K562 (cell line): Measurements from ENCODE around the gene PPARD. TPM values are rescaled to one million over a fixed set of nuclear protein-coding genes. Genes with fewer than 3 reads are reported as not detected.
A peak's percentile ranks its signal among the peaks of the same experiment; 100 is the strongest.

Experiments
- ATAC-seq: fragments of 200-7000 bp; cut with Tn5 transposase; 3 replicates; pipeline ENCODE4 v1.9.1; 2020; ENCODE audit warnings: moderate library complexity
- BruUV-seq: library from RNA; stranded (reverse); fragments of 400-500 nt; replicated peaks from 2 replicates; lab custom pipeline; 2021; lab: Mats Ljungman, UMichigan
- CTCF ChIA-PET: fragments of 300-600 bp; formaldehyde crosslinking; extraction: SDS; loops from one replicate; lab custom pipeline; 2021; ENCODE audit warnings: low intra/inter-chr PET ratio; lab: Yijun Ruan, JAX
- POLR2A ChIA-PET: fragments of 300-600, 350-650 bp; sonication (Branson Sonifier 250); formaldehyde crosslinking; extraction: SDS; loops from one replicate; lab custom pipeline; 2021; ENCODE audit warnings: antibody characterized with exemption, inconsistent platforms; lab: Yijun Ruan, JAX
- DNase-seq, 4 experiments: peaks; one replicate each; pipeline versions ENCODE4 v3.0.0 to v3.0.0-alpha.2; 2011 to 2018; ENCODE audit warnings: low spot score in 3 of 4, mixed read lengths in 3 of 4; ENCODE audit errors: extremely low read depth in 1 of 4
- FAIRE-seq: peaks from 2 replicates; lab custom pipeline; 2011; peaks lifted over from hg19 to GRCh38; lab: Jason Lieb, UNC
- H2AFZ ChIP-seq: 2 replicates; pipeline ENCODE4 v1.6.0; 2011; ENCODE audit warnings: low read depth, low read length, control low read depth, inconsistent platforms
- H3K27ac ChIP-seq: fragments of 200-600 bp; 3 replicates; pipeline ENCODE4 v1.8.0; 2011; ENCODE audit warnings: low read depth, mild to moderate bottlenecking, control low read depth, inconsistent platforms, low read length, moderate library complexity, mixed read lengths; ENCODE audit errors: extremely low read depth
- H3K27me3 ChIP-seq, 2 experiments: fragments of 300-600 bp in 1 of 2; 2 replicates in 1 of 2; 3 replicates in 1 of 2; pipeline versions ENCODE4 v1.6.0 to v1.8.0; 2011; ENCODE audit warnings: inconsistent platforms in 2 of 2, low read length in 2 of 2, mild to moderate bottlenecking in 1 of 2, mixed read lengths in 1 of 2, moderate library complexity in 1 of 2; ENCODE audit not compliant: control insufficient read depth in 2 of 2, insufficient read depth in 2 of 2
- H3K36me3 ChIP-seq: fragments of 300-600 bp; 3 replicates; pipeline ENCODE4 v1.8.0; 2011; ENCODE audit warnings: mild to moderate bottlenecking, low read length, inconsistent platforms; ENCODE audit not compliant: control insufficient read depth, insufficient read depth
- H3K4me1 ChIP-seq, 2 experiments: fragments of 200-600 bp in 1 of 2; replicated peaks in 1 of 2; 2 replicates in 1 of 2; 3 replicates in 1 of 2; pipeline versions ENCODE4 v1.5.1 to v1.8.0; 2011; ENCODE audit warnings: inconsistent platforms in 2 of 2, low read length in 2 of 2, mild to moderate bottlenecking in 1 of 2, mixed read lengths in 1 of 2, moderate library complexity in 1 of 2; ENCODE audit not compliant: control insufficient read depth in 2 of 2, insufficient read depth in 2 of 2
- H3K4me2 ChIP-seq: 2 replicates; pipeline ENCODE4 v1.6.1; 2011; ENCODE audit warnings: low read length, control low read depth, inconsistent platforms, mixed read lengths; ENCODE audit not compliant: insufficient read depth
- H3K4me3 ChIP-seq: fragments of 200-600 bp; sonication (generic), shearing (Covaris generic); 2 replicates; pipeline ENCODE4 v1.5.1; 2016; ENCODE audit warnings: control low read depth, inconsistent platforms
- H3K79me2 ChIP-seq: fragments of 200-600 bp; 3 replicates; pipeline ENCODE4 v1.8.0; 2011; ENCODE audit warnings: low read length, inconsistent platforms; ENCODE audit not compliant: control insufficient read depth, insufficient read depth
- H3K9ac ChIP-seq, 2 experiments: 2 replicates each; pipeline versions ENCODE4 v1.6.0 to v1.6.1; 2011; ENCODE audit warnings: low read depth in 2 of 2, low read length in 2 of 2, control low read depth in 1 of 2, inconsistent platforms in 1 of 2, mild to moderate bottlenecking in 1 of 2, mixed read lengths in 1 of 2; ENCODE audit not compliant: insufficient read depth in 1 of 2
- H3K9me1 ChIP-seq: one replicate; pipeline ENCODE4 v1.6.0; 2011; ENCODE audit warnings: inconsistent platforms, mild to moderate bottlenecking, low read length, moderate library complexity; ENCODE audit not compliant: control insufficient read depth, insufficient read depth
- H3K9me3 ChIP-seq: replicated peaks from 2 replicates; pipeline ENCODE4 v1.5.1; 2011; ENCODE audit warnings: low read depth, low read length, inconsistent platforms; ENCODE audit not compliant: control insufficient read depth, insufficient read depth
- H4K20me1 ChIP-seq: replicated peaks from 2 replicates; pipeline ENCODE4 v1.6.1; 2011; ENCODE audit warnings: low read length, inconsistent platforms, mixed read lengths; ENCODE audit not compliant: control insufficient read depth, insufficient read depth
- BRCA1 ChIP-seq, 2 experiments: fragments of 450-650 bp in 1 of 2; sonication (generic) in 1 of 2; formaldehyde crosslinking in 1 of 2; IDR thresholded peaks; 2 replicates each; pipeline versions ENCODE4 v1.5.0 to v1.6.1; 2017 to 2020; ENCODE audit warnings: mild to moderate bottlenecking in 1 of 2, missing genetic modification reagents in 1 of 2
- KAT8 ChIP-seq: fragments of 450-650 bp; IDR thresholded peaks from 2 replicates; pipeline ENCODE4 v1.6.1; 2016; ENCODE audit warnings: low read depth, mild to moderate bottlenecking
- TAF1 ChIP-seq: IDR thresholded peaks from 2 replicates; pipeline ENCODE4 v1.6.1; 2011; ENCODE audit warnings: mild to moderate bottlenecking, low read length, moderate library complexity; ENCODE audit not compliant: insufficient read depth, control insufficient read depth, severe bottlenecking; ENCODE audit errors: extremely low read depth
- TEAD2 ChIP-seq: fragments of 450-650 bp; IDR thresholded peaks from 2 replicates; pipeline ENCODE4 v1.6.1; 2016; ENCODE audit warnings: missing genetic modification characterization, control low read depth, missing compliant biosample characterization
- WGBS: fragments of 100-300 bp; shearing (Covaris generic); methylation state at CpG from one replicate; pipeline ENCODE4 v1.1.6; 2016; ENCODE audit warnings: low coverage, mixed read lengths; ENCODE audit not compliant: insufficient coverage; ENCODE audit errors: missing lambda C conversion rate; 5-methylcytosine and 5-hydroxymethylcytosine counted together
- in situ Hi-C: fragments of 300-500 bp; cut with MboI; formaldehyde crosslinking; loops from 4 replicates; pipeline ENCODE4 v1.15.0; 2018; ENCODE audit warnings: inconsistent platforms, mixed read lengths
- intact Hi-C: fragments of 100-400 bp; cut with micrococcal nuclease; formaldehyde crosslinking; loops from 2 replicates; pipeline ENCODE4 v1.14.2; 2022
- polyA plus RNA-seq, 8 experiments: library from polyadenylated mRNA; depleted of rRNA in 4 of 8; stranded (reverse) in 5 of 8; unstranded in 3 of 8; fragments of >200 nt; fragmentation: Nextera tagmentation in 2 of 8; fragmentation: Illumina TruSeq in 1 of 8; extraction: Ambion mirVana in 2 of 8; extraction: Trizol in 1 of 8; gene quantifications; 2 replicates each; pipeline versions ENCODE4 v1.2.1 to v1.2.3, GENCODE V29; 2011 to 2014; ENCODE audit warnings: inconsistent platforms in 1 of 8, missing spikeins in 1 of 8
- total RNA-seq, 7 experiments: library from RNA; depleted of rRNA in 6 of 7; stranded (reverse); fragments of >200 nt in 6 of 7; fragmentation: Illumina TruSeq in 2 of 7; extraction: Trizol in 2 of 7; gene quantifications; 2 replicates each; pipeline versions ENCODE4 v1.2.1 to v1.2.3, GENCODE V29; 2011 to 2021; ENCODE audit warnings: low replicate concordance in 1 of 7
- TF ChIP-seq, protein P1 (sequence below): sonication (generic); formaldehyde crosslinking; IDR thresholded peaks from 2 replicates; pipeline ENCODE4 v1.8.1; 2023; ENCODE audit warnings: mild to moderate bottlenecking, missing genetic modification reagents, moderate library complexity
- TF ChIP-seq, protein P2 (sequence below): fragments of 450-650 bp; IDR thresholded peaks from 2 replicates; pipeline ENCODE4 v1.6.1; 2016; ENCODE audit warnings: mild to moderate bottlenecking, moderate library complexity

The PPARD gene
- total and polyA plus RNA-seq, 9 of the 15 experiments (the other 6 are each of a cell fraction or from before 2014, with no cell fraction given): 0.14 to 13.2 (median 3.8) TPM

DNA sequence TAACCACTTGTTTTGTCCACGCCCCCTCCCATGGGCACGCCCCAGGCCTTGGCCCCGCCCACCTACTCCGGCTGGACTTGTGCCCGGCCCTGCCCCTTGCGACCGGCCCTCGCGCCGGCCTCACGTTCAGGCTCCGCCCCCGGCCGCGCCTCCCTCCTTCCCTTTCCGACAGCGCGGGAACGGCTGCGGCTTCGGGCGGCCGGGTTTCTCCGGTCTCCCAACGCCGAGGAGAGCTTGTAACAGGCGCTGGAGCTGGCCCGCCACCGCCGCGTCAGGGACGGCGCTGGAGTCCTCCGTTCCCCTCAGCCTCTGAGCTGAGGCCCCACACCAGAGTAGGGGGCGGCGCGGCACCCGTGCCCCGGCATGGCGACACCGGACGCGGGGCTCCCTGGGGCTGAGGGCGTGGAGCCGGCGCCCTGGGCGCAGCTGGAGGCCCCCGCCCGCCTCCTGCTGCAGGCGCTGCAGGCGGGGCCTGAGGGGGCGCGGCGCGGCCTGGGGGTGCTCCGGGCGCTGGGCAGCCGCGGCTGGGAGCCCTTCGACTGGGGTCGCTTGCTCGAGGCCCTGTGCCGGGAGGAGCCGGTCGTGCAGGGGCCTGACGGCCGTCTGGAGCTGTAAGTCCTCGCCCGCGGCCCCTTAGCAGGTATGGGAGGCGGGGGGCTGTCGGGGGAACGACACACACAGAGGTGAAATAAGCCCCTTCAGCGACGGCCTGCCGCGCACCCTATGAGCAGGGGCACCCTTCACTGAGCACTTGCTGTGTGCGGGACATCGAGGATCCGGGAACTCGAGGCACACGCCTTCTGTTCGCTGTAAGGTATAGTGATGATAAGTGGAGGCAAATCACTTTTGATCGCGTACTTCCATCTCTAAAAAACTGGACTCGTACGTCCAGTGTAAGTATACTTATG lies 110.1 kb downstream of the PPARD start, which contains the start of gene FANCE:
Gene FANCE (plus strand): TSS at position 156 of the 908 bp plus-strand sequence. CDS start 208 bp downstream, at position 364.
- H3K79me2 ChIP-seq: peaks cover 26% of the 10 kb centered on the region
- peak within 1 kb of the TSS; percentile 85 for H3K4me2 ChIP-seq
- ChIA-PET CTCF (interaction anchor here (0.7 to 1.9 kb wide), 3 partner anchors 110 to 1867 kb away, joined by 3 to 7 read pairs (median 3); partner anchors contain the start of gene PPARD), POLR2A (interaction anchor here (0.6 to 4.1 kb wide), 9 partner anchors 16 to 319 kb away, joined by 3 to 31 read pairs (median 3); partner anchors contain the start of genes PPARD and RPL10A)
- peaks cover 18 to 27% of the 10 kb centered on the region in 2 experiments for H3K4me1 ChIP-seq
- in situ Hi-C loops: loop anchor here (10.0 kb wide), 1 partner anchor 148 kb away; no protein-coding TSS in a partner anchor
- H3K9me3 ChIP-seq: no peaks in the 10 kb centered on the region
- BruUV-seq: no TSS peak
- H3K9ac ChIP-seq: peak within 1 kb of the TSS; percentile 55 to 96
- H3K27ac ChIP-seq: peak within 1 kb of the TSS; percentile 78
- peaks cover 28% of the 10 kb centered on the region; the same call in 2 of the 3 replicates for H3K36me3 ChIP-seq
- peak within 1 kb of the TSS; percentile 94 for H2AFZ ChIP-seq
- no peaks in the 10 kb centered on the region; the same call in 1 of the 2 replicates for H4K20me1 ChIP-seq
- H3K4me3 ChIP-seq: peak within 1 kb of the TSS; percentile 73
- no peaks in the 10 kb centered on the region for H3K9me1 ChIP-seq
- intact Hi-C loops: loop anchor here (1.0 kb wide), 1 partner anchor 16 kb away; the partner anchor contains the start of gene RPL10A
- FAIRE-seq (peak; percentile 89), ATAC-seq (peak; percentile 94), DNase-seq (peak; percentile 98 to 99 (median 99))
- H3K27me3 ChIP-seq: peaks cover 1 to 5% of the 10 kb centered on the region in 2 experiments; a peak in 1 of 5 replicates
- under 1% methylated on average over 69 of the region's 87 CpGs for WGBS
- TF ChIP-seq, protein P1, sequence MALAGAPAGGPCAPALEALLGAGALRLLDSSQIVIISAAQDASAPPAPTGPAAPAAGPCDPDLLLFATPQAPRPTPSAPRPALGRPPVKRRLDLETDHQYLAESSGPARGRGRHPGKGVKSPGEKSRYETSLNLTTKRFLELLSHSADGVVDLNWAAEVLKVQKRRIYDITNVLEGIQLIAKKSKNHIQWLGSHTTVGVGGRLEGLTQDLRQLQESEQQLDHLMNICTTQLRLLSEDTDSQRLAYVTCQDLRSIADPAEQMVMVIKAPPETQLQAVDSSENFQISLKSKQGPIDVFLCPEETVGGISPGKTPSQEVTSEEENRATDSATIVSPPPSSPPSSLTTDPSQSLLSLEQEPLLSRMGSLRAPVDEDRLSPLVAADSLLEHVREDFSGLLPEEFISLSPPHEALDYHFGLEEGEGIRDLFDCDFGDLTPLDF: peak; percentile 96
- TF ChIP-seq TAF1 (peak; percentile 70), BRCA1 (IDR thresholded peaks at IDR 0.05) (no peak), BRCA1 (CRISPR knock-in tag; IDR thresholded peaks at IDR 0.05) (0 out of 2 replicates have a peak, but pooled peaks have one; percentile 41), TEAD2 (tag) (no peak), KAT8 (no peak)
- TF ChIP-seq, protein P2, sequence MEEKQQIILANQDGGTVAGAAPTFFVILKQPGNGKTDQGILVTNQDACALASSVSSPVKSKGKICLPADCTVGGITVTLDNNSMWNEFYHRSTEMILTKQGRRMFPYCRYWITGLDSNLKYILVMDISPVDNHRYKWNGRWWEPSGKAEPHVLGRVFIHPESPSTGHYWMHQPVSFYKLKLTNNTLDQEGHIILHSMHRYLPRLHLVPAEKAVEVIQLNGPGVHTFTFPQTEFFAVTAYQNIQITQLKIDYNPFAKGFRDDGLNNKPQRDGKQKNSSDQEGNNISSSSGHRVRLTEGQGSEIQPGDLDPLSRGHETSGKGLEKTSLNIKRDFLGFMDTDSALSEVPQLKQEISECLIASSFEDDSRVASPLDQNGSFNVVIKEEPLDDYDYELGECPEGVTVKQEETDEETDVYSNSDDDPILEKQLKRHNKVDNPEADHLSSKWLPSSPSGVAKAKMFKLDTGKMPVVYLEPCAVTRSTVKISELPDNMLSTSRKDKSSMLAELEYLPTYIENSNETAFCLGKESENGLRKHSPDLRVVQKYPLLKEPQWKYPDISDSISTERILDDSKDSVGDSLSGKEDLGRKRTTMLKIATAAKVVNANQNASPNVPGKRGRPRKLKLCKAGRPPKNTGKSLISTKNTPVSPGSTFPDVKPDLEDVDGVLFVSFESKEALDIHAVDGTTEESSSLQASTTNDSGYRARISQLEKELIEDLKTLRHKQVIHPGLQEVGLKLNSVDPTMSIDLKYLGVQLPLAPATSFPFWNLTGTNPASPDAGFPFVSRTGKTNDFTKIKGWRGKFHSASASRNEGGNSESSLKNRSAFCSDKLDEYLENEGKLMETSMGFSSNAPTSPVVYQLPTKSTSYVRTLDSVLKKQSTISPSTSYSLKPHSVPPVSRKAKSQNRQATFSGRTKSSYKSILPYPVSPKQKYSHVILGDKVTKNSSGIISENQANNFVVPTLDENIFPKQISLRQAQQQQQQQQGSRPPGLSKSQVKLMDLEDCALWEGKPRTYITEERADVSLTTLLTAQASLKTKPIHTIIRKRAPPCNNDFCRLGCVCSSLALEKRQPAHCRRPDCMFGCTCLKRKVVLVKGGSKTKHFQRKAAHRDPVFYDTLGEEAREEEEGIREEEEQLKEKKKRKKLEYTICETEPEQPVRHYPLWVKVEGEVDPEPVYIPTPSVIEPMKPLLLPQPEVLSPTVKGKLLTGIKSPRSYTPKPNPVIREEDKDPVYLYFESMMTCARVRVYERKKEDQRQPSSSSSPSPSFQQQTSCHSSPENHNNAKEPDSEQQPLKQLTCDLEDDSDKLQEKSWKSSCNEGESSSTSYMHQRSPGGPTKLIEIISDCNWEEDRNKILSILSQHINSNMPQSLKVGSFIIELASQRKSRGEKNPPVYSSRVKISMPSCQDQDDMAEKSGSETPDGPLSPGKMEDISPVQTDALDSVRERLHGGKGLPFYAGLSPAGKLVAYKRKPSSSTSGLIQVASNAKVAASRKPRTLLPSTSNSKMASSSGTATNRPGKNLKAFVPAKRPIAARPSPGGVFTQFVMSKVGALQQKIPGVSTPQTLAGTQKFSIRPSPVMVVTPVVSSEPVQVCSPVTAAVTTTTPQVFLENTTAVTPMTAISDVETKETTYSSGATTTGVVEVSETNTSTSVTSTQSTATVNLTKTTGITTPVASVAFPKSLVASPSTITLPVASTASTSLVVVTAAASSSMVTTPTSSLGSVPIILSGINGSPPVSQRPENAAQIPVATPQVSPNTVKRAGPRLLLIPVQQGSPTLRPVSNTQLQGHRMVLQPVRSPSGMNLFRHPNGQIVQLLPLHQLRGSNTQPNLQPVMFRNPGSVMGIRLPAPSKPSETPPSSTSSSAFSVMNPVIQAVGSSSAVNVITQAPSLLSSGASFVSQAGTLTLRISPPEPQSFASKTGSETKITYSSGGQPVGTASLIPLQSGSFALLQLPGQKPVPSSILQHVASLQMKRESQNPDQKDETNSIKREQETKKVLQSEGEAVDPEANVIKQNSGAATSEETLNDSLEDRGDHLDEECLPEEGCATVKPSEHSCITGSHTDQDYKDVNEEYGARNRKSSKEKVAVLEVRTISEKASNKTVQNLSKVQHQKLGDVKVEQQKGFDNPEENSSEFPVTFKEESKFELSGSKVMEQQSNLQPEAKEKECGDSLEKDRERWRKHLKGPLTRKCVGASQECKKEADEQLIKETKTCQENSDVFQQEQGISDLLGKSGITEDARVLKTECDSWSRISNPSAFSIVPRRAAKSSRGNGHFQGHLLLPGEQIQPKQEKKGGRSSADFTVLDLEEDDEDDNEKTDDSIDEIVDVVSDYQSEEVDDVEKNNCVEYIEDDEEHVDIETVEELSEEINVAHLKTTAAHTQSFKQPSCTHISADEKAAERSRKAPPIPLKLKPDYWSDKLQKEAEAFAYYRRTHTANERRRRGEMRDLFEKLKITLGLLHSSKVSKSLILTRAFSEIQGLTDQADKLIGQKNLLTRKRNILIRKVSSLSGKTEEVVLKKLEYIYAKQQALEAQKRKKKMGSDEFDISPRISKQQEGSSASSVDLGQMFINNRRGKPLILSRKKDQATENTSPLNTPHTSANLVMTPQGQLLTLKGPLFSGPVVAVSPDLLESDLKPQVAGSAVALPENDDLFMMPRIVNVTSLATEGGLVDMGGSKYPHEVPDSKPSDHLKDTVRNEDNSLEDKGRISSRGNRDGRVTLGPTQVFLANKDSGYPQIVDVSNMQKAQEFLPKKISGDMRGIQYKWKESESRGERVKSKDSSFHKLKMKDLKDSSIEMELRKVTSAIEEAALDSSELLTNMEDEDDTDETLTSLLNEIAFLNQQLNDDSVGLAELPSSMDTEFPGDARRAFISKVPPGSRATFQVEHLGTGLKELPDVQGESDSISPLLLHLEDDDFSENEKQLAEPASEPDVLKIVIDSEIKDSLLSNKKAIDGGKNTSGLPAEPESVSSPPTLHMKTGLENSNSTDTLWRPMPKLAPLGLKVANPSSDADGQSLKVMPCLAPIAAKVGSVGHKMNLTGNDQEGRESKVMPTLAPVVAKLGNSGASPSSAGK: peak; percentile 88
